Erythroblast (primary cell): ENCODE results near the gene LRRFIP2.

Experiments used
- GATA1 ChIP-seq: IDR thresholded peaks from 2 replicates; pipeline ENCODE4 v1.6.1; 2011; ENCODE audit warnings: low read depth, mild to moderate bottlenecking, control low read depth, low read length, moderate library complexity
- POLR2A ChIP-seq: IDR thresholded peaks from 2 replicates; pipeline ENCODE4 v1.6.1; 2011; ENCODE audit warnings: mild to moderate bottlenecking, low read length

- TF ChIP-seq POLR2A, result no peak
- no peak for TF ChIP-seq GATA1
These were observed 132.7 kb downstream of the LRRFIP2 start for GRCh38 chr3:37041546-37042195.
